ENCODE data around the gene HSD17B3.

DNA sequence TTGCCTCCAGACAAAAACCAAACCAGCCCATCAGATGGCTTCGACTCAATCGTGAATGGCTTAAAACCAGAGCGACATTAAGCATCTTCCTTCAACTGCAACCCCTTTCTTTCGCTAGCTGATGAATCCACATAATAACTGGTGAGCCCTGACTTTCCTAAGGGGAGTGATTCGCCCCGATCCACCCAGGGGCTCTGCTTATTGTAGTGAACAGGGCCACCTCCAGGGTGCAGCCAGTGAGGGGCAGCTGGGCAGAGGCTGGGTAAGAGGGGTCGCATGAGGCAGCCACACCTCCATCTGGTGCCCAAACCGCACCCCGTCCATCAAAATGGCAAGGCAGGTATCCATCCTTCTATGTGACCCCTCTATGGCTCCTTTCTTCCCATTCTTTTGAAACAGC, 43.6 kb upstream of the HSD17B3 start:
- TF ChIP-seq CTCF (IDR thresholded peaks at IDR 0.05) (no peak), POLR2A (IDR thresholded peaks at IDR 0.05) (no peak), EP300 (IDR thresholded peaks at IDR 0.05) (no peak)
